NCI-H748 (cell line): ENCODE data around the gene CNGB1.
A peak's percentile ranks its signal among the peaks of the same experiment; 100 is the strongest.
"Not testable (repeated sequence)": the region's sequence is repeated elsewhere in the genome, so short reads cannot be mapped to it uniquely, and the experiment has no call there.

Source experiments
- DNase-seq: peaks from one replicate; lab custom pipeline; 2025; ENCODE audit not compliant: unreplicated experiment; lab: John Stamatoyannopoulos, UW

CNGB1 gene

DNA sequence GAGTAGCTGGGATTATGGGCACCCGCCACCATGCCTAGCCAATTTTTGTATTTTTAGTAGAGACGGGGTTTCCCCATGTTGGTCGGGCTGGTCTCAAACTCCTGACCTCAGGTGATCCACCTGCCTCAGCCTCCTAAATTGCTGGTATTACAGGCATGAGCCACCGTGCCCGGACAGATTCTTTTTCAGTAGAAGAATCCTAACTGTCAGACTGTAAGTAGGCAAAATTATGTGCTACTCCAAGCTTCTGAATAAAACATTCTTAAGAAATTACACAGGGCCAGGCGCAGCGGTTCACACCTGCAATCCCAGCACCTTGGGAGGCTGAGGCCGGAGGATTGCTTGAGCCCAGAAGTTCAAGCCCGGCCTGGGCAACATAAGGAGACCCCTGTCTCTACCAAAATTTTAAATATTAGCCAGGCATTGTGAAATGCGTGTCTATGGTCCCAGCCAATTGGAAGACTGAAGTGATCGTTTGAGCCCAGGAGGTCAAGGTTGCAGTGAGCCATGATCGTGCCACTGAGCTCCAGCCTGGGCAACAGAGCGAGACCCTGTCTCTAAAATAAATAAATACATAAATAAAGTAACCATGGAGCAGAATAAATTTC is 101.9 kb downstream of the CNGB1 start:
- DNase-seq: no peak

GRCh38 chr16:57867000-57867561 is 103.8 kb downstream of the CNGB1 start:
- peak; percentile 22 for DNase-seq

GRCh38 chr16:57866529-57866918 is 104.4 kb downstream of the CNGB1 start:
- no peak for DNase-seq

- no peak for DNase-seq
These were observed 105.0 kb downstream of the CNGB1 start for GRCh38 chr16:57865746-57866528.

DNA sequence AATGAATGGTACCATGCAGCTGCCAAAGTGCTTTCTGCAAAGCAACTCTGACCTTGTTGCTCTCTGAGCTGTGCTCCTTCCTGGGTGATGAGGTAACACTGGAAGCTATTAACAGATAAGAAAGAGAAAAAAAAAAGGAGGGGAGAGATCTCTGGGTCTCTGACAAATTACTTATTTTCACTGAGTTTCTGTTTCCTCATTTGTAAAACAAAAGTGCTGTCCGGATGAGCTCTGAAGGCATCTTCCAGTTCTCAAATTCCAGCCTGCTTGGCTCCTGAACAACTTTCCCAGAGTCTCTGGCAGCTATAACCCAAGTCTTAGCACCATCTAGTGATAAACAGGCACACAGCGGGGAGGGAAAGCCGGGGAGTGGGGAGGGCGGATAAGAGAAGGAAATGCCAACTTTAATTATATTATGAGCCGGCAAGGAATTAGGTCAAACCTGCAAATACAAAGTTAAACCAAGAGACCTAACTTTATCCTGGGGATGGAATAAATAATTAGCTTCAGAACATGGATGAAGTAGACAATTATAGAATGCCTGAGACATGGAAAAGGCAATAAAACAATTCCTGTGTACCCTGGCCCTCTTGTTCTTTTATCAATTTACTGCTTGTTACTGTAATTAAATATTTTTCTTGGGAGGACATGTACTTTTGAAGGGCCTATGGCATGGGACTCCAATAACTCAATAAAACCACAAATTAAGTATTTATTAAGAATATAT is 107.3 kb downstream of the CNGB1 start:
- peak; percentile 53 for DNase-seq

GRCh38 chr16:57862698-57863433 is 108.1 kb downstream of the CNGB1 start:
- no peak for DNase-seq

DNA sequence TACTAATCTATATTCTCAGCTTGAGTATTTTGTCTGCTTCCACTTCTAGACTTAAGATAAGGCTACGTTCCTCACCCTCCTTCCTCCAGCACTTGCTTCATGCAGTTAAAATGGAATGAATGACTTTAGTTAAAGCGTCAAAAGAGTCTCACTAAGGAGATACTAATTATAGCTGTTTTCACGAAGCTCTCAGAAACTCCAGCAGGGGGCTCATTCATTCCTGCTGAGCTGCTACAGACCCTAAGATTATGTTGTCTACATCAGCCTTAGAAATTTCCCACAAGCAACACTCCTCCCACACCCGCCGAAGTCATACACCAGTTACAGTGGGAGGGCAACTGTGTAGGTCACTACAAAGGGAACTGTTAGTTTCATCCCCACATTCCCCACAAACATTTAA is 111.6 kb downstream of the CNGB1 start:
- DNase-seq: peak; percentile 50

DNA sequence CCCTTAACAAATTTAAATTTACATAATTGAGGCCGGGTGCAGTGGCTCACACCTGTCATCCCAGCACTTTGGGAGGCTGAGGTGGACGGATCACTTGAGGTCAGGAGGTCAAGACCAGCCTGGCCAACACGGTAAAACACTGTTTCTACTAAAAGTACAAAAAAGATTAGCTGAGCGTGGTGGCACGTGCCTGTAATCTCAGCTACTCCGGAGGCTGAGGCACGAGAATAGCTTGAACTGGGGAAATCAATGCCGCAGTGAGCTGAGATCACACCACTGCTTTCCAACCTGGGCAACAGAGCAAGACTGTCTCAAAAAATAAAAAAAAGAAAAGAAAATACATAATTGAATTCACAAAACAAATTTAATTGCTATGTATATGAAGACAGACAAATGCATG is 112.3 kb downstream of the CNGB1 start:
- no peak for DNase-seq

GRCh38 chr16:57857991-57858390 is 112.9 kb downstream of the CNGB1 start:
- not testable (repeated sequence) for DNase-seq

DNA sequence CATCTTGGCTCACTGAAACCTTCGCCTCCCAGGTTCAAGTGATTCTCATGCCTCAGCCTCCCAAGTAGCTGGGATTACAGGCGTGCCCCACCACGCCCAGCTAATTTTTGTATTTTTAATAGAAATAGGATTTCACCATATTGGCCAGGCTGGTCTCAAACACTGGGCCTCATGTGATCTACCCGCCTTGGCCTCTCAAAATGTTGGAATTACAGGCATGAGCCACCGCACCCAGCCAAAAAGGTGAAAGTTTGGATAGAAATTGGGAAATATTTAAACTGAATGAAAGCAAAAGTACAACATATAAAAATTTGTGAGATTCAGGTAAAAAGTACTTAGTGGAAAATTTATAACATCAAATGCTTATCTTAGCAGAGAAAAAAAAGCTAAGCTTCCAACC is 115.7 kb downstream of the CNGB1 start:
- no peak for DNase-seq

DNA sequence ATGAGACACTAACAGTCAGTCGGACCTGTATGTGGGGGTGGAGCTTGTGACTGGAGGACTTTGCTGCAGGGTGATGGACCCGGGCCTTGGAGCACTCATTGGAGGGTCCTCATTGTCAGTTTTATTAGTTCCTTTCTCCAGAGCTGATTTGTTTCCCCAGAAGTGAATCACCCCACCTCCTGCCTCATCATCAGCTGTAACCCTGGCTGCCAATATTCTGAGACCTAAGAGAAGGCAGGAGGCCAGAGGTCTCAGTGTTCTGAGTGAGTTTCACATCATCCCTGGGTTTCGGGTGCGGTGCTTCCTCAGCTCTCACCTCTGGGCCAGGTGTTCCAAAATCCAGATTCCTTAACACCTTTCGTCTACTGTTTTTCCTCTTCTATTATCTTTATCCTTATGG is 118.7 kb downstream of the CNGB1 start:
- DNase-seq: no peak

DNA sequence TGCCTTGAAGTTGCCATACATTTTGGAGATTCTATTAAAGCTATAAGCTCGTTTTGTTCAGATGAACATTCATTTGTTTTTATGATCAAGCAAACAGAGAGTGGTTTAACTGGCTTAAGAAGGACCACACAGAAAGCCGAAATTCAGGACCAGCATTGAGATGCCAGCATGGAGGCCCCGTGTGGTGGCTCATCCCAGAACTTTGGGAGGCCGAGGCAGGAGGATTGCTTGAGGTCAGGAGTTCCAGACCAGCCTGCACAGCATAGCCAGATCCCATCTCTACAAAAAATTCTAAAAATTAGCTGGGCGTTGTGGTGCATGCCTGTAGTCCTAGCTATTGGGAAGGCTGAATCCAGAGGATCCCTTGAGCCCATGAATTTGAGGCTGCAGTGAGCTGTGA is 122.7 kb downstream of the CNGB1 start:
- DNase-seq: no peak

DNA sequence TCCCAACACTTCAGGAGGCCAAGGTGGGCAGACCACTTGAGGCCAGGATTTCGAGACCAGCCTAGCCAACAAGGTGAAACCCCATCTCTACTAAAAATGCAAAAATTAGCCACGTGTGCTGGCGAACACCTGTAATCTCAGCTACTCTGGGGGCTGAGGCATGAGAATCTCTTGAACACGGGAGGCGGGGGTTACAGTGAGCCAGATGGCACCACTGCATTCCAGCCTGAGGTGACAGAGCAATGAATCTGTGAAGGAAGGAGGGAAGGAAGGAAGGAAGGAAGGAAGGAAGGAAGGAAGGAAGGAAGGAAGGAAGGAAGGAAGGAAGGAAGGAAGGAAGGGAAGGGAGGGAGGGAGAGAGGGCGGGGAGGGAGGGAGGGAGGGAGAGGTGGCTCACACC is 124.0 kb downstream of the CNGB1 start:
- DNase-seq: not testable (repeated sequence)

DNA sequence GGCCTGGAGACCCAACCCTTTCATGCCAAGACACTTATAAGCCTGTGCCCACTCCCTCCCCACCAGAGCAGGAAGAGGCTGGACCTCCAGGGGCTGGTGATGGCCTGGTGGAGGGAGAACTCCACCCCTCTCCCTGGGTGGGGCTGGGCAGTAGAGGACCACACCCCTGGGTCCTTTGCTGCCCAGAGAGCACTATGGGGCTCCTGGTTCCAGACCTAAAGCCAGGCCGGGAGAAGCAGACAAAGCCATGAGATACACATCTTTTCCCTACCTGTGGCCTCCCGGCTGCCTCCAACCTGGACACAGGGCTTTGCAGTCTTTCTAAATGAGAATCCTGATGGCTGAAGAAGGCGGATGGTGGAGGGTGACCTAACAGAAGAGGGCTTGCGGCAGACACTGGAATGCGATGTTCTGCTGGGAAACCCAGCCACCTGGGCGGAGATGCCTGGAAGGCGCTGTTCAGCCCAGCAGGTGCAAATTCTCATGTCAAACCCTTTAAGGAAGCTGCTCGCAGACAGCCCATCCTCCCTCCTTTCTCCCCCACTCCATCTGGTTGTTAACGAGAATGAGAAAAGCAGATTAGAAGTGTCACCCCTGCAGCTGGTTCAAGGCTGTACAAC is 124.7 kb downstream of the CNGB1 start:
- peak; percentile 55 for DNase-seq

DNA sequence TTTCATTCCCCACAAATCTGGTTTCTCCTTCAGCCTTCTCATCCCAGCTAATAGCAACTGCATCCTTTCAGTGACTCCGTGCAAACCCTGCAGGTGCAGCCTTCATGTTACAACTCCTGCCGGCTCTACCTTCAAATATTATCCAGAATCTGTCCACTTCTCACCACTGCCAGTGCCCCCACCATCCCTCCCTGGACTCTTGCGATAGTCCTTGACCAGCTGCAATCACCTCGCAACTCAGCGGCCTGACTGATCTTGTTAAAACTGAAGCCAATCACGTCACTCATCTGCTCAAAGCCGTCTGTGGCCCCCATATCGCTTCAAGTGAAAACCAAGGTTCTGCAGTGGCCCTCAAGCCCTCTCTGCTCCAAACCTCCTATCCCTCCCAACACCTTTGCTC is 125.8 kb downstream of the CNGB1 start:
- DNase-seq: no peak

- DNase-seq: no peak
These were observed 126.4 kb downstream of the CNGB1 start for GRCh38 chr16:57844416-57845030.

- DNase-seq: no peak
These were observed 127.5 kb downstream of the CNGB1 start for GRCh38 chr16:57843400-57843799.

GRCh38 chr16:57842601-57843000 is 128.3 kb downstream of the CNGB1 start:
- no peak for DNase-seq

DNA sequence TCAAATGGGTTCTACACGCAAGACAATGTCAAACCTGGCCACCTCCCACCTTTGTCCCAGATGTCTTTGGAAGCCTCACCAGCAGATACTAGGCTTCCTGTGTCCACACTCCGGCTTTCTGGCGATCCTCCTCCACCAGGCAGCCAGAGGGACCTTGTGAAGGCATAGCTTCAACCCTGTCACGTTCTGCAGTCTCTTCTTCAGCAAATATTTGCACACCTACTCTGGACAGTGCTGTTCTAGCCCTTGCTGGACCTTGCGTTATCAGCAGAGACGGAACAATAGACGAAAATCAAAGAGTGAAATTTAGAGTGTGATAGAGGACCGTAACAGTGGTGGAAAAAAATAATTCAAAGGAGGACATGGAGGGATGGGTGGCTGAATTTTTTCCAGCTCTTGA is 130.1 kb downstream of the CNGB1 start:
- DNase-seq: no peak

DNA sequence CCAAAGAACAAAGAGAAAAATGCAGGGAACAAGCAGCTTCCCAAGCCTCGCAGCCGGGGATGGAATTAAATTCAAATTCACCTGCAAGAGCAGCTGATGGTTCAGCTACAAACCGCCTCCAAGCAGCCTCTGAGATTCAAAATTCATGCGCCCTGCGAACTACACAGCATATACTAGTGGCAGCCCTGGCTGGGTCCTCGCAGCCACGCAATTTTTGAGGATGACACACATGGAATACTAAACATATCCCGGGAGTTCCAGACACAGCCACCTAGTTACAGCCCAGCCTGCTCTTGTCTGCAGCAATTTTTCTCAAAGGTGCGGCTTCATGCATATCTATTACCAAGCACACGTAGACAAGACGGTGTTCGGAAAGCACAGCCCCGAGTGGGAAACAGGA is 132.8 kb downstream of the CNGB1 start:
- no peak for DNase-seq
